Muscle of leg (tissue), 11 donors: ENCODE measurements around the gene GALNTL6. TPM values are rescaled to one million over a fixed set of nuclear protein-coding genes. Genes with fewer than 3 reads are reported as not detected.
"Not testable (repeated sequence)": the region's sequence is repeated elsewhere in the genome, so short reads cannot be mapped to it uniquely, and the experiment has no call there.

Experiments
- DNase-seq: peaks from one replicate; pipeline ENCODE4 v3.0.0; 2013
- H3K27ac ChIP-seq: one replicate; pipeline ENCODE4 v1.5.1; 2013; ENCODE audit warnings: mild to moderate bottlenecking, low read length, control low read depth
- H3K27me3 ChIP-seq: one replicate; pipeline ENCODE4 v1.6.1; 2013; ENCODE audit warnings: low read length; ENCODE audit not compliant: control insufficient read depth, insufficient read depth
- H3K36me3 ChIP-seq: one replicate; pipeline ENCODE4 v1.6.1; 2013; ENCODE audit warnings: low read length; ENCODE audit not compliant: control insufficient read depth, insufficient read depth
- H3K4me1 ChIP-seq: one replicate; pipeline ENCODE4 v1.6.1; 2013; ENCODE audit warnings: low read length; ENCODE audit not compliant: control insufficient read depth, insufficient read depth
- H3K4me3 ChIP-seq: one replicate; pipeline ENCODE4 v1.5.1; 2013; ENCODE audit warnings: low read length, control low read depth
- H3K9me3 ChIP-seq: replicated peaks from 2 replicates; pipeline ENCODE4 v1.6.1; 2013; ENCODE audit warnings: low read depth, low read length; ENCODE audit not compliant: control insufficient read depth
- WGBS: methylation state at CpG from one replicate; pipeline ENCODE4 v1.1.5; 2013; ENCODE audit warnings: missing lambda C conversion rate; ENCODE audit not compliant: insufficient coverage; 5-methylcytosine and 5-hydroxymethylcytosine counted together
- polyA plus RNA-seq, 8 donors: library from polyadenylated mRNA; unstranded; fragments of 120-200 nt; gene quantifications; one replicate each; pipeline versions ENCODE4 v1.2.1 to v1.2.3, GENCODE V29; 2013; ENCODE audit warnings: inconsistent platforms in 1 of 8, low replicate concordance in 1 of 8; ENCODE audit not compliant: insufficient read length in 8 of 8, insufficient read depth in 1 of 8
- total RNA-seq: library from RNA; stranded (reverse); fragments of 120-200 nt; gene quantifications from one replicate; pipeline ENCODE4 v1.2.4, GENCODE V29; 2013

GALNTL6 gene
- total and polyA plus RNA-seq, 9 donors: 0.26 to 0.95 (median 0.53) TPM

- Histone ChIP-seq H3K4me3 (no peak overlapping the region), H3K27me3 (no peaks in the 10 kb centered on the region), H3K9me3 (no peaks in the 10 kb centered on the region), H3K36me3 (no peaks in the 10 kb centered on the region), H3K4me1 (no peaks in the 10 kb centered on the region), H3K27ac (no peak overlapping the region)
- no peak for DNase-seq
Observed at GRCh38 chr4:172945611-172946010, 1132.4 kb downstream of the GALNTL6 start.

GRCh38 chr4:172946503-172946902, 1133.3 kb downstream of the GALNTL6 start:
- Histone ChIP-seq H3K27ac (no peak overlapping the region), H3K4me3 (no peak overlapping the region), H3K4me1 (no peaks in the 10 kb centered on the region), H3K9me3 (no peaks in the 10 kb centered on the region), H3K36me3 (no peaks in the 10 kb centered on the region), H3K27me3 (no peaks in the 10 kb centered on the region)
- no CpG with 5 or more reads among the region's 1 CpG for WGBS
- DNase-seq: no peak

- Histone ChIP-seq H3K9me3 (no peaks in the 10 kb centered on the region), H3K27ac (no peak overlapping the region), H3K4me1 (no peaks in the 10 kb centered on the region), H3K36me3 (no peaks in the 10 kb centered on the region), H3K27me3 (no peaks in the 10 kb centered on the region), H3K4me3 (no peak overlapping the region)
- peak; percentile 2 for DNase-seq
- WGBS: no CpG with 5 or more reads among the region's 3 CpGs
Observed at GRCh38 chr4:172947594-172947993, 1134.4 kb downstream of the GALNTL6 start.

GRCh38 chr4:172950990-172951389, 1137.8 kb downstream of the GALNTL6 start:
- no peaks in the 10 kb centered on the region for H3K27me3 ChIP-seq
- no peaks in the 10 kb centered on the region for H3K9me3 ChIP-seq
- no peaks in the 10 kb centered on the region for H3K4me1 ChIP-seq
- DNase-seq: no peak
- H3K4me3 ChIP-seq: no peak overlapping the region
- WGBS: no CpG with 5 or more reads among the region's 2 CpGs
- no peak overlapping the region for H3K27ac ChIP-seq
- no peaks in the 10 kb centered on the region for H3K36me3 ChIP-seq

GRCh38 chr4:172951679-172952451, 1138.7 kb downstream of the GALNTL6 start:
- Histone ChIP-seq H3K27ac (no peak overlapping the region), H3K4me1 (no peaks in the 10 kb centered on the region), H3K27me3 (no peaks in the 10 kb centered on the region), H3K36me3 (no peaks in the 10 kb centered on the region), H3K4me3 (no peak overlapping the region), H3K9me3 (no peaks in the 10 kb centered on the region)
- no peak for DNase-seq
- WGBS: 84% methylated on average over 6 of the region's 11 CpGs

GRCh38 chr4:172953896-172954568, 1140.8 kb downstream of the GALNTL6 start:
- no peak overlapping the region for H3K27ac ChIP-seq
- no peaks in the 10 kb centered on the region for H3K27me3 ChIP-seq
- H3K9me3 ChIP-seq: no peaks in the 10 kb centered on the region
- H3K4me3 ChIP-seq: no peak overlapping the region
- no peaks in the 10 kb centered on the region for H3K4me1 ChIP-seq
- DNase-seq: no peak
- no peaks in the 10 kb centered on the region for H3K36me3 ChIP-seq
- WGBS: 50% methylated on average over 2 of the region's 5 CpGs

GRCh38 chr4:172956340-172956739, 1143.1 kb downstream of the GALNTL6 start:
- not testable (repeated sequence) for H3K9me3 ChIP-seq, H3K27me3 ChIP-seq, H3K4me1 ChIP-seq, H3K4me3 ChIP-seq, H3K36me3 ChIP-seq, DNase-seq, H3K27ac ChIP-seq
- WGBS: 82% methylated on average over 3 of the region's 3 CpGs

GRCh38 chr4:172957216-172957615, 1144.0 kb downstream of the GALNTL6 start:
- H3K4me3 ChIP-seq: no peak overlapping the region
- WGBS: 68% methylated on average over 3 of the region's 4 CpGs
- no peaks in the 10 kb centered on the region for H3K27me3 ChIP-seq
- H3K9me3 ChIP-seq: no peaks in the 10 kb centered on the region
- no peaks in the 10 kb centered on the region for H3K4me1 ChIP-seq
- H3K36me3 ChIP-seq: no peaks in the 10 kb centered on the region
- DNase-seq: no peak
- no peak overlapping the region for H3K27ac ChIP-seq

GRCh38 chr4:172962564-172963353, 1149.6 kb downstream of the GALNTL6 start:
- no peak overlapping the region for H3K4me3 ChIP-seq
- no peak overlapping the region for H3K27ac ChIP-seq
- peak; percentile 75 for DNase-seq
- peaks cover 7% of the 10 kb centered on the region for H3K27me3 ChIP-seq
- no peaks in the 10 kb centered on the region for H3K36me3 ChIP-seq
- no peaks in the 10 kb centered on the region for H3K9me3 ChIP-seq
- WGBS: 39% methylated on average over 7 of the region's 10 CpGs
- H3K4me1 ChIP-seq: peaks cover 7% of the 10 kb centered on the region
